ENCODE results near the gene HSPA4L. TPM values are rescaled to one million over a fixed set of nuclear protein-coding genes. Genes with fewer than 3 reads are reported as not detected.

The HSPA4L gene
- total RNA-seq, 2 donors from 2014 or later, result 5.3 to 17.7 TPM

DNA sequence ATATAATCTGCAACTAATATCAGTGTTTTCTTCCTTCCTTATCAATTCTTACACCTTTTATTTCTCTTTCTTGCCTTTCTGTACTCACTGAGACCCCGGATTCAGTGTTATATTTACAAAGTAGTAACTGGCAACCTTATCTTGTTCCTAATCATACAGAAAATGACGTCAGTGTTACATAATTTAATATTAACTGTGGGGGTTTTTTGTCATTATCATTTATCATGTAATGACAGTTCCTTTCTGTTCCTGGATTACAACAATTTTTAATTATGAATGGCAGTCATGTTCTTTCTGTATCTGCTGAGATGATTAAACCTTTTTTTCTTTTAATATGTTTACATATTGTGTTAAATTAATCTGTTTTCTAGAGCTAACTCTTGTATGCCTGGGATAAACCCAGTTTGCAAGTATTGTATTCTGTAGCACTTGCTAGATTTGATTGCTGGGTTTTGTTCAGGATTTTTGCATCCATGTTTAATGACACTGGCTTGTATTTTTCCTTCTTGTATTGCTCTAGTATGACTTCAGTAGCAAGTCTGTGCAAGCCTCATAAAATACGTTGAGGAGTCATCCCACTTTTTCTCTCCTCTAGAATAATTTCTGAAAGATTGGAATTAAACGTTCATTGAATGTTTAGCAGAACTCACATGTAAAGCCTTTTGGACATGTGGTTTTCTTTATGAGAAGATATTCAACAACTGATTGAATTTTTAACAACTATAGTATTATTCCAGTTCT, 10.4 kb upstream of the HSPA4L start:
- Histone ChIP-seq H3K36me3 (no peaks in the 10 kb centered on the region), H3K27me3 (no peaks in the 10 kb centered on the region), H3K4me3 (no peak overlapping the region), H3K9me3 (no peaks in the 10 kb centered on the region), H3K4me1 (no peaks in the 10 kb centered on the region), H3K9ac (ENCODE audit: low read depth in 2 of 2, low read length in 2 of 2) (no peak overlapping the region), H3K27ac (no peak overlapping the region)
- DNase-seq, result no peak
- TF ChIP-seq, protein P1, sequence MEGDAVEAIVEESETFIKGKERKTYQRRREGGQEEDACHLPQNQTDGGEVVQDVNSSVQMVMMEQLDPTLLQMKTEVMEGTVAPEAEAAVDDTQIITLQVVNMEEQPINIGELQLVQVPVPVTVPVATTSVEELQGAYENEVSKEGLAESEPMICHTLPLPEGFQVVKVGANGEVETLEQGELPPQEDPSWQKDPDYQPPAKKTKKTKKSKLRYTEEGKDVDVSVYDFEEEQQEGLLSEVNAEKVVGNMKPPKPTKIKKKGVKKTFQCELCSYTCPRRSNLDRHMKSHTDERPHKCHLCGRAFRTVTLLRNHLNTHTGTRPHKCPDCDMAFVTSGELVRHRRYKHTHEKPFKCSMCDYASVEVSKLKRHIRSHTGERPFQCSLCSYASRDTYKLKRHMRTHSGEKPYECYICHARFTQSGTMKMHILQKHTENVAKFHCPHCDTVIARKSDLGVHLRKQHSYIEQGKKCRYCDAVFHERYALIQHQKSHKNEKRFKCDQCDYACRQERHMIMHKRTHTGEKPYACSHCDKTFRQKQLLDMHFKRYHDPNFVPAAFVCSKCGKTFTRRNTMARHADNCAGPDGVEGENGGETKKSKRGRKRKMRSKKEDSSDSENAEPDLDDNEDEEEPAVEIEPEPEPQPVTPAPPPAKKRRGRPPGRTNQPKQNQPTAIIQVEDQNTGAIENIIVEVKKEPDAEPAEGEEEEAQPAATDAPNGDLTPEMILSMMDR (IDR thresholded peaks at IDR 0.05), result no peak
- intact Hi-C loops (cut with DNase I), result no loop called here

DNA sequence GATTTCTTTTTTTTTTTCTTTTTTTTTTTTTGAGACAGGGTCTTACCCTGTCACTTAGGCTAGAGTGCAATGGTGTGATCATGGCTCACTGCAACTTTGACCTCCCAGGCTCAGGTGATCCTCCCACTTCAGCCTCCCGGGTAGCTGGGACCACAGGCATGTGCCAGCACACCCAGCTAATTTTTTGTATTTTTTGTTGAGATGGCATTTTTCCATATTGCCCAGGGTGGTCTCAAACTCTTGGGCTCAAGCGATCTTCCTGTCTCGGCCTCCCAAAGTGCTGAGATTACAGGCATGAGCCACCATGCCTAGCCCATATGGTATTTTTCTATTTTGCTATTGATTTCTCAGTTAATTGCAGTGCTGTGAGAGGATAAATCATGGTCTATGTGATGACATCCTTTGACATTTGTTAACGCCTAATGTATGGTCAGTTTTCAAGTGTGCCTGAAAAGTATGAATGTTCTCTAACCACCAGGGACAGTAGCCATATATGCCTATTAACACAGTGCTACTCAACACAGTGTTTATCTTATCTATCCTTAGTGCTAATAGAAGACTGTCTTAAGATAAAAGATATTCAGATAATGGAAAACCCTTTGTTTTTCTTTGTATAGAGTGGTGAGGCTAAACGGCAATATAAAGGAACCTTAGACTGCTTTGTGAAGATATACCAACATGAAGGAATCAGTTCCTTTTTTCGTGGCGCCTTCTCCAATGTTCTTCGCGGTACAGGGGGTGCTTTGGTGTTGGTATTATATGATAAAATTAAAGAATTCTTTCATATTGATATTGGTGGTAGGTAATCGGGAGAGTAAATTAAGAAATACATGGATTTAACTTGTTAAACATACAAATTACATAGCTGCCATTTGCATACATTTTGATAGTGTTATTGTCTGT, 9.1 kb upstream of the HSPA4L start:
- intact Hi-C loops (cut with DNase I), result no loop called here
- TF ChIP-seq, protein P1 (IDR thresholded peaks at IDR 0.05), result no peak
- H3K9me3 ChIP-seq, result no peaks in the 10 kb centered on the region
- DNase-seq, result no peak
- H3K4me1 ChIP-seq, result no peaks in the 10 kb centered on the region
- no peaks in the 10 kb centered on the region for H3K36me3 ChIP-seq
- no peak overlapping the region for H3K27ac ChIP-seq
- H3K4me3 ChIP-seq, result no peak overlapping the region
- H3K27me3 ChIP-seq, result no peaks in the 10 kb centered on the region
- no peak overlapping the region for H3K9ac ChIP-seq (ENCODE audit: low read depth in 2 of 2, low read length in 2 of 2)

DNA sequence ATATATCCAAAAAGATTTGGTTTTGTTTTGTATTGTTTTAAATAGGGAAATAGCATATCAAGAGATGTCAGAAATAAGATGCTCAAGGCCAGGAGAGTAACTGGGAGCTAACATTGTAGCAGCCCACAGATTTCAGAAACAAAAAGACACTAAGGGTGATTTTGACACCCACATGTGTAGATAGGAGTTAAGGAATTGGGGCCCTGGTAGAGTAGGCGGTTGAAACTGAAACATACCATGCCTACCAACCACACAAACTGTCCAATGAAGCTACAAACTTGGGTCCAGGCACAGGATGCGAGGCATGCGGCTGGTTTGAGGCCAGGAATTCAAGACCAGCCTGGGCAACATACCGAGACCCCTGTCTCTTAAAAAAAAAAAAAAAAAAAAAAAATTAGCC, 6.3 kb upstream of the HSPA4L start:
- Histone ChIP-seq H3K4me1 (no peaks in the 10 kb centered on the region), H3K9me3 (no peaks in the 10 kb centered on the region), H3K36me3 (no peaks in the 10 kb centered on the region), H3K27ac (no peak overlapping the region), H3K27me3 (no peaks in the 10 kb centered on the region), H3K9ac (ENCODE audit: low read depth in 2 of 2, low read length in 2 of 2) (no peak overlapping the region), H3K4me3 (no peak overlapping the region)
- intact Hi-C loops (cut with DNase I), result no loop called here
- TF ChIP-seq, protein P1 (IDR thresholded peaks at IDR 0.05), result no peak
- DNase-seq, result no peak

DNA sequence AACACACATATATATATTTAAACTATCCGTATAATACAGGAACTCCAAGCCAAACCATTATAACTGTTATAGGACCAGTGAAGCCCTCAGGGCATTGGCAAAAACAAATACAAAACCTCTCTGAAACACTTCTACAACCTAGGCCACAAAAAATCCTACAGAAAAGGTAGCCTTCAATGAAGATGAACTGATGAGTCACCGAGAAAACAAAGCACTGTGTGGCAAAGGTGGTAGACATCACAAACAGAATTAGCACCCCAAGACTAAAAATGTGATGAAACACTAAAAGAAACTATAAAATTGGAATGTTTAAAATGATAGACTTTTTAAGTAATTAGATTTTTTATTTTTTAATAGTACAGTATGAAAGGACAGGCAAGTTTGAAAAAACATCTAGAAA, 5.5 kb upstream of the HSPA4L start:
- Histone ChIP-seq H3K27me3 (no peaks in the 10 kb centered on the region), H3K9ac (ENCODE audit: low read depth in 2 of 2, low read length in 2 of 2) (no peak overlapping the region), H3K4me3 (no peak overlapping the region), H3K36me3 (no peaks in the 10 kb centered on the region), H3K9me3 (no peaks in the 10 kb centered on the region), H3K27ac (no peak overlapping the region), H3K4me1 (no peaks in the 10 kb centered on the region)
- DNase-seq, result no peak
- TF ChIP-seq, protein P1 (IDR thresholded peaks at IDR 0.05), result no peak
- intact Hi-C loops (cut with DNase I), result no loop called here

DNA sequence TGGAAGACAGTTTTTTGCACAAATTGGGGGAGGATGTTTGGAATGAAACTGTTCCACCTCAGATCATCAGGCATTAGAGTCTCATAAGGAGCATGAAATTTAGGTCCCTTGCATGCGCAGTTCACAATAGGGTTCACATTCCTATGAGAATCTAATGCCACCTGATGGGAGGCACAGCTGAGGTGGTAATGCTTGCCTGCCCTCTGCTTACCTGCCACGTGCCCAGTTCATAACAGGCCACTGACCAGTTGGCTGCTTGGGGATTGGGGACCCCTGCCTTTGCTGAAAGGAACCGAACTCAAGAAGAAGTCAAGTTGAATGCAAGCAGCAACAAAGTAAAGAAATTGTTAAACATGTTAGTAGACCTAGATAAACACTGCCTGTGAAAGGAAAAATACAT, 4.6 kb upstream of the HSPA4L start:
- DNase-seq, result no peak
- TF ChIP-seq, protein P1 (IDR thresholded peaks at IDR 0.05), result no peak
- Histone ChIP-seq H3K27me3 (no peaks in the 10 kb centered on the region), H3K9ac (ENCODE audit: low read depth in 2 of 2, low read length in 2 of 2) (no peak overlapping the region), H3K36me3 (no peaks in the 10 kb centered on the region), H3K9me3 (no peaks in the 10 kb centered on the region), H3K4me3 (no peak overlapping the region), H3K4me1 (no peaks in the 10 kb centered on the region), H3K27ac (no peak overlapping the region)
- intact Hi-C loops (cut with DNase I), result no loop called here
